Activated naive CD4-positive, alpha-beta T cell treated with anti-CD3 and anti-CD28 coated beads, Interleukin-2, amount 10 ng/mL, durations not matched to agents 7 days and 5 days (primary cell): ENCODE measurements around the gene BAG5.

ENCODE experiments used
- CTCF ChIA-PET: fragments of 350-600 bp; sonication (Branson Sonifier 250); formaldehyde crosslinking; loops from one replicate; lab custom pipeline; 2021; ENCODE audit warnings: antibody characterized with exemption; lab: Charles Lee
- DNase-seq: peaks from one replicate; pipeline ENCODE4 v3.0.0-alpha.2; 2020
- H3K27ac Mint-ChIP-seq: one replicate; pipeline ENCODE4 v1.8.0; 2021; ENCODE audit warnings: mild to moderate bottlenecking, moderate library complexity, mixed read lengths
- H3K27me3 Mint-ChIP-seq: one replicate; pipeline ENCODE4 v1.8.0; 2021; ENCODE audit warnings: mild to moderate bottlenecking, mixed read lengths
- H3K36me3 Mint-ChIP-seq: one replicate; pipeline ENCODE4 v1.8.0; 2021; ENCODE audit warnings: mixed read lengths
- H3K4me1 Mint-ChIP-seq: one replicate; pipeline ENCODE4 v1.8.0; 2021; ENCODE audit warnings: mixed read lengths
- H3K4me3 Mint-ChIP-seq: one replicate; pipeline ENCODE4 v1.8.0; 2021; ENCODE audit warnings: mild to moderate bottlenecking, moderate library complexity, mixed read lengths
- H3K9me3 Mint-ChIP-seq: one replicate; pipeline ENCODE4 v1.8.0; 2021; ENCODE audit warnings: mixed read lengths

Gene BAG5

DNA sequence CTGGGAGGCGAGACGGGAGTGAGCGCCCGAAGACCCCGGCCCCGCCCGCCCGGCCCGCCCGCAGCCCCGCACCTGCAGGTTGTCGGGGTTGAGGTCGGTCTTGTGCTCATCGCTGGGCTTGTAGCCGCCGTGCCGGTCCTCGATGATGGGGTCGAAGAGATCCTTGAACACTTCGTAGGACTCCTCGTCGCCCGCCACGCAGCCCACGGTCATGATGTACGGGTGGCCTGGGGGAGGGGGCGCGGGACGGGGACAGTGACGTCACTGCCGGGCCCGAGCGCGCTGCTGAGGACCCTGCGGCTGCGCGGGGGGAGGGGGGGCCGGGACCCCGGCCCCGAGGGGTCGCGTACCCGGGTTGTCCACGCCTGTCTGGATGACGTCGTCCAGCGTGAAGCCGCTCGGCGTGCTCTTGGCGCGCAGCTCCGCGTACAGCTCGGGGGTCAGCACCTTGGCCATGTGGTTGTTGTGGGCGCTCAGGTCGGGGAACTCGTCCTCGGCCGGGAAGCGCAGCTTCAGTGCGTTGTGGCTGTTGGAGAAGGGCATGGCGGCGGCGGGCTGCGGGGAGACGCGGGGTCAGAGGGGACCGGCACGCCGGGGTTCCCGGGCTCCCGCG lies 40.4 kb downstream of the BAG5 start:
- Mint-ChIP-seq H3K27me3 (peaks cover 78% of the 10 kb centered on the region), H3K9me3 (no peaks in the 10 kb centered on the region), H3K27ac (no peak overlapping the region), H3K4me1 (peaks cover 23% of the 10 kb centered on the region), H3K36me3 (no peaks in the 10 kb centered on the region), H3K4me3 (peak overlapping the region; percentile 55)
- peak; percentile 45 for DNase-seq
- CTCF ChIA-PET = no interaction called here

DNA sequence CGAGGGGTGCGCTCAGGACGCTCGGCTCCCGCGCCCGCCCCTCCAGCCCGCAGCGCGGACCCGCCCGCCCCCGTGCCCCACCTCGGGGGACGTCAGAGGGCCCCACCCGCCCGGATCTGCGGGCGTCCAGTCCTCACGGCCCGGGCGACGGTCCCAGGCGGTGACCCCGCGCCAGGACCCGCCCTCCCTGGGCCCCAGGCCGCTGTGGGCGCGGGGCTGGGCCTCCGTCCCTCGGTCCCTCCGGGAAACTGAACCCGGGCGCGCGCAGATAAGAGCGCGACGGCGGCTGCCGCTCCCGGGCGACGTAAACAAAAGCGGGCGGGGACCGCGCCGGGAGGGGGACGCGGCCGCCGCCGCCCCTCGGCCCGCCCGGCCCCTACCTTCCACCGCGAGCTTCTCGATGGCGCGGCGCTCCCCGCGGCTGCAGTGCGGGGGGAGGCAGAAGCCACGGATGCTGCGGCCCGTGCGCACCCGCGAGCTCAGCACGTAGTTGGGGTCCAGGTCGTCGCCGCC lies 41.0 kb downstream of the BAG5 start:
- peak overlapping the region; percentile 63 for H3K4me3 Mint-ChIP-seq
- H3K27me3 Mint-ChIP-seq = peaks cover 76% of the 10 kb centered on the region
- CTCF ChIA-PET = interaction anchor here (1.0 to 3.8 kb wide), 5 partner anchors 17 to 127 kb away, joined by 4 to 33 read pairs (median 4); no protein-coding TSS in a partner anchor
- no peaks in the 10 kb centered on the region for H3K36me3 Mint-ChIP-seq
- H3K4me1 Mint-ChIP-seq = peaks cover 21% of the 10 kb centered on the region
- DNase-seq = peak; percentile 46
- no peaks in the 10 kb centered on the region for H3K9me3 Mint-ChIP-seq
- H3K27ac Mint-ChIP-seq = no peak overlapping the region

GRCh38 chr14:103520657-103521437 lies 41.6 kb downstream of the BAG5 start:
- peak overlapping the region; percentile 63 for H3K4me3 Mint-ChIP-seq
- peak; percentile 81 for DNase-seq
- no peak overlapping the region for H3K27ac Mint-ChIP-seq
- H3K36me3 Mint-ChIP-seq = no peaks in the 10 kb centered on the region
- no peaks in the 10 kb centered on the region for H3K9me3 Mint-ChIP-seq
- peaks cover 69% of the 10 kb centered on the region for H3K27me3 Mint-ChIP-seq
- peaks cover 21% of the 10 kb centered on the region for H3K4me1 Mint-ChIP-seq
- CTCF ChIA-PET = interaction anchor here (1.0 to 3.8 kb wide), 5 partner anchors 18 to 126 kb away, joined by 4 to 33 read pairs (median 4); no protein-coding TSS in a partner anchor

- no peak for DNase-seq
- H3K27ac Mint-ChIP-seq = no peak overlapping the region
- H3K4me3 Mint-ChIP-seq = peak overlapping the region; percentile 15
These were observed 42.2 kb downstream of the BAG5 start for GRCh38 chr14:103520269-103520656.

DNA sequence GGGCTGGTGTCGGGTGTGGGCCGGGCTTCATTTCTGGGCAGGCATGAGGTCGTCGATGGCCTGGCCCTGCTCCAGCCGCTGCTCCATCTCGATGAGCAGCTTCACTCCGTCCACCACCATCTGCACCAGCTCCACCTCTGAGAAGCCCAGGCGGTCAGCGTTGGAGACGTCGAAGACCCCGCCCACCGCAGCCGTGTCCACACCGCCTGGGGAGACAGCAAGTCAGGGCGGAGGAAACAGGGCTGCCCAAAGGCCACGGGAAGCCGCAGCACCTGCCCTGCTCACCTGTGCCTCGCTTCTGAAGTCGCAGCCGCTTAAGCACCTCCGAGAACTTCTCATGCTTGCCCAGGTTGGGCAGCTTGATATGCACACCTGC lies 42.6 kb downstream of the BAG5 start:
- no peaks in the 10 kb centered on the region for H3K36me3 Mint-ChIP-seq
- DNase-seq = no peak
- peaks cover 21% of the 10 kb centered on the region for H3K4me1 Mint-ChIP-seq
- no peaks in the 10 kb centered on the region for H3K9me3 Mint-ChIP-seq
- H3K27ac Mint-ChIP-seq = no peak overlapping the region
- CTCF ChIA-PET = interaction anchor here (1.8 to 3.8 kb wide), 4 partner anchors 9 to 27 kb away, joined by 12 to 33 read pairs (median 20); partner anchors contain the start of gene TRMT61A
- peaks cover 60% of the 10 kb centered on the region for H3K27me3 Mint-ChIP-seq
- peak overlapping the region; percentile 15 for H3K4me3 Mint-ChIP-seq

More at GRCh38 chr14:103520269-103520656, 42.2 kb downstream of the BAG5 start:
- peaks cover 20% of the 10 kb centered on the region for H3K4me1 Mint-ChIP-seq
- no peaks in the 10 kb centered on the region for H3K36me3 Mint-ChIP-seq
- H3K9me3 Mint-ChIP-seq = no peaks in the 10 kb centered on the region
- CTCF ChIA-PET = interaction anchor here (1.0 to 3.8 kb wide), 5 partner anchors 8 to 44 kb away, joined by 4 to 33 read pairs (median 4); partner anchors contain the start of gene TRMT61A
- H3K27me3 Mint-ChIP-seq = peaks cover 63% of the 10 kb centered on the region

- DNase-seq = no peak
- Mint-ChIP-seq H3K4me1 (peaks cover 25% of the 10 kb centered on the region), H3K27me3 (peaks cover 54% of the 10 kb centered on the region), H3K4me3 (peak overlapping the region; percentile 27), H3K9me3 (no peaks in the 10 kb centered on the region), H3K27ac (no peak overlapping the region), H3K36me3 (no peaks in the 10 kb centered on the region)
- CTCF ChIA-PET = interaction anchor here (0.6 to 3.8 kb wide), 16 partner anchors 9 to 54 kb away, joined by 3 to 33 read pairs (median 4); partner anchors contain the start of gene TRMT61A
These were observed 43.2 kb downstream of the BAG5 start for GRCh38 chr14:103519043-103519836.

DNA sequence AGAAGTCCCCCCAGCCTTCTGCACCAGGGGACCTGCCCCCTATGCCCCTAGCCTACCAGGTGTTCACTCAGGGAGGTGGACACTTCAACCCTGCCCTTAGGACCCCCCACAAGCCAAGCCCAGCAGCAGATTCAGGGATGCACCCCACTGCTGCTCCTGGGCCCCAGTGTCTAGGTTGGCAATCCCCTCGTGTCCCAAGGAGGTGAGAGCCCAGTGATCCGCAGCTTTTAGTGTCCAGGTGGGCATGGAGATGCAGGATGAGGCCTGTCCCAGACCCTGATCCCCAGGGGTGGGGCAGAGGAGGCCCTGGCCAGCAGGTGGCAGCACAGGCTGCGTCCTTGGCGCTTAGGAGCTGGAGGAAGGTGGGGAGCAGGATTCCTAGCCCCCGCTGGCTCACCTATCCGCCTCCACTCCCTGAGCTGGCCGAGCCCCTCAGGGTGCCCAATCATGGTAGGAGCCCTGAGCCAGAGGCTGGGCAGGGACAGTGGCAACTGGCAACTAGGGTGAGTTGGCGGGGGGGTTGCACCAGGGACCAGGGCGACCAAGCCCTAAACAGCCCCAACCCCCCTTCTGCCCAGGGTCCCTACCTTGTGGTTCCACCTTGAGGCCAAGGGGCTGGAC lies 43.9 kb downstream of the BAG5 start:
- Mint-ChIP-seq H3K9me3 (no peaks in the 10 kb centered on the region), H3K36me3 (no peaks in the 10 kb centered on the region)
- DNase-seq = peak; percentile 73

GRCh38 chr14:103517721-103518421 lies 44.6 kb downstream of the BAG5 start:
- Mint-ChIP-seq H3K36me3 (no peaks in the 10 kb centered on the region), H3K4me3 (no peak overlapping the region), H3K9me3 (no peaks in the 10 kb centered on the region), H3K27ac (no peak overlapping the region), H3K27me3 (peaks cover 40% of the 10 kb centered on the region), H3K4me1 (peaks cover 21% of the 10 kb centered on the region)
- no peak for DNase-seq
- CTCF ChIA-PET = interaction anchor here (1.0 to 3.8 kb wide), 13 partner anchors 11 to 53 kb away, joined by 3 to 33 read pairs (median 8); partner anchors contain the start of gene TRMT61A

More for the DNA sequence above, 43.9 kb downstream of the BAG5 start:
- Mint-ChIP-seq H3K27me3 (peaks cover 47% of the 10 kb centered on the region), H3K4me1 (peaks cover 22% of the 10 kb centered on the region), H3K27ac (no peak overlapping the region), H3K4me3 (no peak overlapping the region)
- CTCF ChIA-PET = interaction anchor here (0.6 to 3.8 kb wide), 16 partner anchors 8 to 54 kb away, joined by 3 to 33 read pairs (median 4); partner anchors contain the start of gene TRMT61A

GRCh38 chr14:103517174-103517566 lies 45.3 kb downstream of the BAG5 start:
- H3K4me1 Mint-ChIP-seq = peaks cover 20% of the 10 kb centered on the region
- peaks cover 35% of the 10 kb centered on the region for H3K27me3 Mint-ChIP-seq
- no peak overlapping the region for H3K27ac Mint-ChIP-seq
- H3K4me3 Mint-ChIP-seq = no peak overlapping the region
- CTCF ChIA-PET = interaction anchor here (1.0 to 2.8 kb wide), 4 partner anchors 17 to 30 kb away, joined by 3 to 12 read pairs (median 8); no protein-coding TSS in a partner anchor
- no peak for DNase-seq
- no peaks in the 10 kb centered on the region for H3K36me3 Mint-ChIP-seq
- H3K9me3 Mint-ChIP-seq = no peaks in the 10 kb centered on the region

- DNase-seq = no peak
- Mint-ChIP-seq H3K9me3 (no peaks in the 10 kb centered on the region), H3K36me3 (no peaks in the 10 kb centered on the region), H3K4me1 (peaks cover 19% of the 10 kb centered on the region), H3K27me3 (peaks cover 29% of the 10 kb centered on the region), H3K27ac (no peak overlapping the region), H3K4me3 (no peak overlapping the region)
- CTCF ChIA-PET = interaction anchor here (1.0 to 2.8 kb wide), 3 partner anchors 24 to 31 kb away, joined by 3 to 12 read pairs (median 9); no protein-coding TSS in a partner anchor
These were observed 45.9 kb downstream of the BAG5 start for GRCh38 chr14:103516426-103517173.

GRCh38 chr14:103514596-103515421 lies 47.6 kb downstream of the BAG5 start:
- H3K27ac Mint-ChIP-seq = no peak overlapping the region

More at GRCh38 chr14:103514596-103515421, 47.6 kb downstream of the BAG5 start:
- Mint-ChIP-seq H3K4me1 (peaks cover 18% of the 10 kb centered on the region), H3K4me3 (no peak overlapping the region), H3K36me3 (peaks cover 2% of the 10 kb centered on the region), H3K27me3 (peaks cover 13% of the 10 kb centered on the region), H3K9me3 (no peaks in the 10 kb centered on the region)
- no peak for DNase-seq
- CTCF ChIA-PET = no interaction called here
